K562 (cell line): ENCODE results near the gene HS2ST1. TPM values are rescaled to one million over a fixed set of nuclear protein-coding genes. Genes with fewer than 3 reads are reported as not detected.

ENCODE experiments used
- CCAR2 ChIP-seq: fragments of 200-400 bp; formaldehyde crosslinking; IDR thresholded peaks from 2 replicates; pipeline ENCODE4 v1.6.1; 2017; ENCODE audit warnings: mild to moderate bottlenecking, low read depth, low read length
- CTBP1 ChIP-seq: fragments of 450-650 bp; IDR thresholded peaks from 2 replicates; pipeline ENCODE4 v1.6.1; 2016; ENCODE audit warnings: borderline replicate concordance
- DMBX1 ChIP-seq: fragments of 250-450 bp; sonication (Bioruptor Pico); IDR thresholded peaks from 2 replicates; pipeline ENCODE4 v1.8.0; 2022; ENCODE audit warnings: inconsistent platforms, mild to moderate bottlenecking, moderate library complexity, borderline replicate concordance
- HDGF ChIP-seq: fragments of 450-650 bp; IDR thresholded peaks from 2 replicates; pipeline ENCODE4 v1.6.1; 2016
- KLF13 ChIP-seq: fragments of 450-650 bp; IDR thresholded peaks from 2 replicates; pipeline ENCODE4 v1.6.1; 2016; ENCODE audit warnings: missing genetic modification characterization, low read depth, mild to moderate bottlenecking, missing compliant biosample characterization, moderate library complexity, borderline replicate concordance
- LCOR ChIP-seq: sonication (generic); formaldehyde crosslinking; IDR thresholded peaks from 2 replicates; pipeline ENCODE4 v1.8.0; 2022; ENCODE audit warnings: mild to moderate bottlenecking, missing genetic modification reagents
- MAFK ChIP-seq: IDR thresholded peaks from 2 replicates; pipeline ENCODE4 v1.6.1; 2011; ENCODE audit warnings: low read length, improper control_type of control experiment
- NR2F6 ChIP-seq: fragments of 450-650 bp; formaldehyde crosslinking; IDR thresholded peaks from 2 replicates; pipeline ENCODE4 v1.4.0; 2020; ENCODE audit warnings: mild to moderate bottlenecking
- SETDB1 ChIP-seq: IDR thresholded peaks from one replicate; pipeline ENCODE4 v1.6.1; 2012; ENCODE audit warnings: low read length, control low read depth, inconsistent platforms
- SP1 ChIP-seq: sonication (generic); formaldehyde crosslinking; IDR thresholded peaks from 2 replicates; pipeline ENCODE4 v1.8.1; 2022; ENCODE audit warnings: mild to moderate bottlenecking, missing genetic modification reagents
- ZNF140 ChIP-seq: fragments of 250-450 bp; sonication (Bioruptor Pico); IDR thresholded peaks from 2 replicates; pipeline ENCODE4 v1.8.0; 2021; ENCODE audit warnings: moderate library complexity, mild to moderate bottlenecking, inconsistent platforms
- ZNF668 ChIP-seq: fragments of 250-450 bp; sonication (Bioruptor Pico); IDR thresholded peaks from 2 replicates; pipeline ENCODE4 v1.8.0; 2022; ENCODE audit warnings: mild to moderate bottlenecking, inconsistent platforms
- polyA plus RNA-seq, 8 experiments: library from polyadenylated mRNA; depleted of rRNA in 4 of 8; stranded (reverse) in 5 of 8; unstranded in 3 of 8; fragments of >200 nt; fragmentation: Nextera tagmentation in 2 of 8; fragmentation: Illumina TruSeq in 1 of 8; extraction: Ambion mirVana in 2 of 8; extraction: Trizol in 1 of 8; gene quantifications; 2 replicates each; pipeline versions ENCODE4 v1.2.1 to v1.2.3, GENCODE V29; 2011 to 2014; ENCODE audit warnings: inconsistent platforms in 1 of 8, missing spikeins in 1 of 8
- total RNA-seq, 7 experiments: library from RNA; depleted of rRNA in 6 of 7; stranded (reverse); fragments of >200 nt in 6 of 7; fragmentation: Illumina TruSeq in 2 of 7; extraction: Trizol in 2 of 7; gene quantifications; 2 replicates each; pipeline versions ENCODE4 v1.2.1 to v1.2.3, GENCODE V29; 2011 to 2021; ENCODE audit warnings: low replicate concordance in 1 of 7
- TF ChIP-seq, protein P1 (sequence below): fragments of 450-650 bp; IDR thresholded peaks from 2 replicates; pipeline ENCODE4 v1.7.1; 2018; ENCODE audit warnings: mild to moderate bottlenecking, low read depth; ENCODE audit not compliant: partially characterized antibody
- TF ChIP-seq, protein P2 (sequence below): fragments of 450-650 bp; IDR thresholded peaks from 2 replicates; pipeline ENCODE4 v1.6.1; 2016
- TF ChIP-seq, protein P3 (sequence below): sonication (generic); formaldehyde crosslinking; IDR thresholded peaks from 2 replicates; pipeline ENCODE4 v1.8.0; 2022; ENCODE audit warnings: mild to moderate bottlenecking, missing genetic modification reagents
- TF ChIP-seq, protein P4 (sequence below), 2 experiments: IDR thresholded peaks in 1 of 2; conservative IDR thresholded peaks in 1 of 2; 2 replicates each; pipeline ENCODE4 v1.6.1; 2016; ENCODE audit warnings: low read depth in 2 of 2, mild to moderate bottlenecking in 1 of 2, missing compliant biosample characterization in 1 of 2, missing genetic modification characterization in 1 of 2, moderate library complexity in 1 of 2
- TF ChIP-seq, protein P5 (sequence below): sonication (generic); formaldehyde crosslinking; IDR thresholded peaks from 2 replicates; pipeline ENCODE4 v1.8.0; 2023; ENCODE audit warnings: mild to moderate bottlenecking, missing genetic modification reagents

HS2ST1 gene
- total and polyA plus RNA-seq, 9 of the 15 experiments (the other 6 are each of a cell fraction or from before 2014, with no cell fraction given) = 7.7 to 43.3 (median 25.8) TPM

DNA sequence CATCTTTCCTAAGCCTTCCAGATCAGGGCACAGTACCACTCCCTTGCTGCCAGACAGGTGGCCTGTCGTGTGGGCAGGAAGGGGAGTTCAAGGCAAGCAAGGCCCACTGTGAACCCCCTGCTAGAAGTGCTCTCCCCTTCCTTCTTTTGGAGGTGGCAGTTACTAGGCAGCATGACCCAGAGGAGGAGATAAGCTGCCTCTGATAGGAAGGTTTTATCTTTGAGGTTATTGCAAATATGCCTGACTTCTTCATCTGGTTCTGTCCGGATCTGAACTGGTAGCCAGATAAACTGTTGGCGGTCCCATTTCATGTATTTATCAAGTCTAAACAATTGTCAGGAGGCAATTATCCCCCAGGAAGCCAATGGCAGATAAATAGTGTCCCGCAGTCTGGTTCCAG lies 216.0 kb downstream of the HS2ST1 start (continued):
- TF ChIP-seq, protein P1, sequence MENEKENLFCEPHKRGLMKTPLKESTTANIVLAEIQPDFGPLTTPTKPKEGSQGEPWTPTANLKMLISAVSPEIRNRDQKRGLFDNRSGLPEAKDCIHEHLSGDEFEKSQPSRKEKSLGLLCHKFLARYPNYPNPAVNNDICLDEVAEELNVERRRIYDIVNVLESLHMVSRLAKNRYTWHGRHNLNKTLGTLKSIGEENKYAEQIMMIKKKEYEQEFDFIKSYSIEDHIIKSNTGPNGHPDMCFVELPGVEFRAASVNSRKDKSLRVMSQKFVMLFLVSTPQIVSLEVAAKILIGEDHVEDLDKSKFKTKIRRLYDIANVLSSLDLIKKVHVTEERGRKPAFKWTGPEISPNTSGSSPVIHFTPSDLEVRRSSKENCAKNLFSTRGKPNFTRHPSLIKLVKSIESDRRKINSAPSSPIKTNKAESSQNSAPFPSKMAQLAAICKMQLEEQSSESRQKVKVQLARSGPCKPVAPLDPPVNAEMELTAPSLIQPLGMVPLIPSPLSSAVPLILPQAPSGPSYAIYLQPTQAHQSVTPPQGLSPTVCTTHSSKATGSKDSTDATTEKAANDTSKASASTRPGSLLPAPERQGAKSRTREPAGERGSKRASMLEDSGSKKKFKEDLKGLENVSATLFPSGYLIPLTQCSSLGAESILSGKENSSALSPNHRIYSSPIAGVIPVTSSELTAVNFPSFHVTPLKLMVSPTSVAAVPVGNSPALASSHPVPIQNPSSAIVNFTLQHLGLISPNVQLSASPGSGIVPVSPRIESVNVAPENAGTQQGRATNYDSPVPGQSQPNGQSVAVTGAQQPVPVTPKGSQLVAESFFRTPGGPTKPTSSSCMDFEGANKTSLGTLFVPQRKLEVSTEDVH = no peak
- TF ChIP-seq LCOR (CRISPR knock-in tag) = no peak
- TF ChIP-seq, protein P2, sequence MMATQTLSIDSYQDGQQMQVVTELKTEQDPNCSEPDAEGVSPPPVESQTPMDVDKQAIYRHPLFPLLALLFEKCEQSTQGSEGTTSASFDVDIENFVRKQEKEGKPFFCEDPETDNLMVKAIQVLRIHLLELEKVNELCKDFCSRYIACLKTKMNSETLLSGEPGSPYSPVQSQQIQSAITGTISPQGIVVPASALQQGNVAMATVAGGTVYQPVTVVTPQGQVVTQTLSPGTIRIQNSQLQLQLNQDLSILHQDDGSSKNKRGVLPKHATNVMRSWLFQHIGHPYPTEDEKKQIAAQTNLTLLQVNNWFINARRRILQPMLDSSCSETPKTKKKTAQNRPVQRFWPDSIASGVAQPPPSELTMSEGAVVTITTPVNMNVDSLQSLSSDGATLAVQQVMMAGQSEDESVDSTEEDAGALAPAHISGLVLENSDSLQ = no peak
- TF ChIP-seq CCAR2 = no peak
- TF ChIP-seq MAFK = no peak
- TF ChIP-seq CTBP1 = peak; percentile 67; the same call in 1 of the 2 replicates
- no peak for TF ChIP-seq HDGF
- TF ChIP-seq, protein P3, sequence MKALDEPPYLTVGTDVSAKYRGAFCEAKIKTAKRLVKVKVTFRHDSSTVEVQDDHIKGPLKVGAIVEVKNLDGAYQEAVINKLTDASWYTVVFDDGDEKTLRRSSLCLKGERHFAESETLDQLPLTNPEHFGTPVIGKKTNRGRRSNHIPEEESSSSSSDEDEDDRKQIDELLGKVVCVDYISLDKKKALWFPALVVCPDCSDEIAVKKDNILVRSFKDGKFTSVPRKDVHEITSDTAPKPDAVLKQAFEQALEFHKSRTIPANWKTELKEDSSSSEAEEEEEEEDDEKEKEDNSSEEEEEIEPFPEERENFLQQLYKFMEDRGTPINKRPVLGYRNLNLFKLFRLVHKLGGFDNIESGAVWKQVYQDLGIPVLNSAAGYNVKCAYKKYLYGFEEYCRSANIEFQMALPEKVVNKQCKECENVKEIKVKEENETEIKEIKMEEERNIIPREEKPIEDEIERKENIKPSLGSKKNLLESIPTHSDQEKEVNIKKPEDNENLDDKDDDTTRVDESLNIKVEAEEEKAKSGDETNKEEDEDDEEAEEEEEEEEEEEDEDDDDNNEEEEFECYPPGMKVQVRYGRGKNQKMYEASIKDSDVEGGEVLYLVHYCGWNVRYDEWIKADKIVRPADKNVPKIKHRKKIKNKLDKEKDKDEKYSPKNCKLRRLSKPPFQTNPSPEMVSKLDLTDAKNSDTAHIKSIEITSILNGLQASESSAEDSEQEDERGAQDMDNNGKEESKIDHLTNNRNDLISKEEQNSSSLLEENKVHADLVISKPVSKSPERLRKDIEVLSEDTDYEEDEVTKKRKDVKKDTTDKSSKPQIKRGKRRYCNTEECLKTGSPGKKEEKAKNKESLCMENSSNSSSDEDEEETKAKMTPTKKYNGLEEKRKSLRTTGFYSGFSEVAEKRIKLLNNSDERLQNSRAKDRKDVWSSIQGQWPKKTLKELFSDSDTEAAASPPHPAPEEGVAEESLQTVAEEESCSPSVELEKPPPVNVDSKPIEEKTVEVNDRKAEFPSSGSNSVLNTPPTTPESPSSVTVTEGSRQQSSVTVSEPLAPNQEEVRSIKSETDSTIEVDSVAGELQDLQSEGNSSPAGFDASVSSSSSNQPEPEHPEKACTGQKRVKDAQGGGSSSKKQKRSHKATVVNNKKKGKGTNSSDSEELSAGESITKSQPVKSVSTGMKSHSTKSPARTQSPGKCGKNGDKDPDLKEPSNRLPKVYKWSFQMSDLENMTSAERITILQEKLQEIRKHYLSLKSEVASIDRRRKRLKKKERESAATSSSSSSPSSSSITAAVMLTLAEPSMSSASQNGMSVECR (CRISPR knock-in tag) = no peak
- no peak for TF ChIP-seq KLF13
- TF ChIP-seq SP1 (CRISPR knock-in tag) = no peak
- TF ChIP-seq ZNF668 (CRISPR knock-in tag) = no peak
- TF ChIP-seq DMBX1 (CRISPR knock-in tag) = no peak
- no peak for TF ChIP-seq ZNF140 (CRISPR knock-in tag)
- no peak for TF ChIP-seq NR2F6 (CRISPR knock-in tag)
- TF ChIP-seq, protein P4, sequence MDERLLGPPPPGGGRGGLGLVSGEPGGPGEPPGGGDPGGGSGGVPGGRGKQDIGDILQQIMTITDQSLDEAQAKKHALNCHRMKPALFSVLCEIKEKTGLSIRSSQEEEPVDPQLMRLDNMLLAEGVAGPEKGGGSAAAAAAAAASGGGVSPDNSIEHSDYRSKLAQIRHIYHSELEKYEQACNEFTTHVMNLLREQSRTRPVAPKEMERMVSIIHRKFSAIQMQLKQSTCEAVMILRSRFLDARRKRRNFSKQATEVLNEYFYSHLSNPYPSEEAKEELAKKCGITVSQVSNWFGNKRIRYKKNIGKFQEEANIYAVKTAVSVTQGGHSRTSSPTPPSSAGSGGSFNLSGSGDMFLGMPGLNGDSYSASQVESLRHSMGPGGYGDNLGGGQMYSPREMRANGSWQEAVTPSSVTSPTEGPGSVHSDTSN (CRISPR knock-in tag; IDR thresholded peaks at IDR 0.05; ENCODE audit: low read depth) = no peak
- TF ChIP-seq, protein P4 (tag; conservative IDR thresholded peaks at IDR 0.05; ENCODE audit: low read depth) = no peak
- TF ChIP-seq, protein P5, sequence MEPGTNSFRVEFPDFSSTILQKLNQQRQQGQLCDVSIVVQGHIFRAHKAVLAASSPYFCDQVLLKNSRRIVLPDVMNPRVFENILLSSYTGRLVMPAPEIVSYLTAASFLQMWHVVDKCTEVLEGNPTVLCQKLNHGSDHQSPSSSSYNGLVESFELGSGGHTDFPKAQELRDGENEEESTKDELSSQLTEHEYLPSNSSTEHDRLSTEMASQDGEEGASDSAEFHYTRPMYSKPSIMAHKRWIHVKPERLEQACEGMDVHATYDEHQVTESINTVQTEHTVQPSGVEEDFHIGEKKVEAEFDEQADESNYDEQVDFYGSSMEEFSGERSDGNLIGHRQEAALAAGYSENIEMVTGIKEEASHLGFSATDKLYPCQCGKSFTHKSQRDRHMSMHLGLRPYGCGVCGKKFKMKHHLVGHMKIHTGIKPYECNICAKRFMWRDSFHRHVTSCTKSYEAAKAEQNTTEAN (CRISPR knock-in tag) = no peak
- TF ChIP-seq SETDB1 = no peak
